IPS-18c (cell line): ENCODE data around the gene R3HDM2.
"Not testable (repeated sequence)": the region's sequence is repeated elsewhere in the genome, so short reads cannot be mapped to it uniquely, and the experiment has no call there.

ENCODE experiments used
- H3K4me3 ChIP-seq: 2 replicates; pipeline ENCODE4 v1.7.0; 2013; ENCODE audit warnings: low read depth, mild to moderate bottlenecking, low read length, moderate library complexity; ENCODE audit not compliant: insufficient read depth
- H3K9me3 ChIP-seq: one replicate; pipeline ENCODE4 v1.6.1; 2013; ENCODE audit warnings: mild to moderate bottlenecking, low read length, moderate library complexity; ENCODE audit not compliant: control insufficient read depth, insufficient read depth

The R3HDM2 gene

DNA sequence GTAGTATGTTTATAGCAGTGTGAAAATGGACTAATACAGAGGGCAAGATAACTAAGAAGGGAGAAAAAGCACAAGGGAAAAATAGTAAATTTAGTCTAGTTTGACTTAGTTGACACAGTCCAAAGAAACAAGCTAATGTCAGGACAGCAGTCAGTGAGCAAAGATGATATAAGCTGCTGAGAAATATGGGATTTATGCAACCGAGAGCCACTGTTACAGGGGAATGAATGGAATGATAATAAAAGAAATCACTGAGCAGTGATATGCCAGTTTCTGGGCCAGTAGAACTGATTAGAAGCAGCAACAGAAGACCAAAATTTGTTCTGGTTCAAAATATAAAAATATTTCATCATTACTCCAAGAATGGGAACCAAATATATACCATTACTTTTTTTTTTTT, 60.1 kb downstream of the R3HDM2 start:
- Histone ChIP-seq H3K4me3 (no peak overlapping the region), H3K9me3 (no peaks in the 10 kb centered on the region)

DNA sequence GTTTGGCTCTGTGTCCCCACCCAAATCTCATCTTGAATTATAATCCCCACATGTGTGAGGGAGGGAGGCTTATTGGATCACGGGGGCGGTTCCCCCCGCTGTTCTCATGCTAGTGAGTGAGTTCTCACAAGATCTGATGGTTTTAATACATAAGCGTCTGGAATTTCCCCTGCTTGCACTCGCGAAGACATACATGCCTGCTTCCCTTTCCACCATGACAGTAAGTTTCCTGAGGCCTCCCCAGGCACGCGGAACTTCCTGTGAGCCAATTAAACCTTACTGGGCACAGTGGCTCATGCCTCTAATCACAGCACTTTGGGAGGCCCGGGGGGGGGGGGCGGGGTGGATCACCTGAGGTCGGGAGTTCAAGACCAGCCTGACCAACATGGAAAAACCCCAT, 60.8 kb downstream of the R3HDM2 start:
- no peak overlapping the region for H3K4me3 ChIP-seq

DNA sequence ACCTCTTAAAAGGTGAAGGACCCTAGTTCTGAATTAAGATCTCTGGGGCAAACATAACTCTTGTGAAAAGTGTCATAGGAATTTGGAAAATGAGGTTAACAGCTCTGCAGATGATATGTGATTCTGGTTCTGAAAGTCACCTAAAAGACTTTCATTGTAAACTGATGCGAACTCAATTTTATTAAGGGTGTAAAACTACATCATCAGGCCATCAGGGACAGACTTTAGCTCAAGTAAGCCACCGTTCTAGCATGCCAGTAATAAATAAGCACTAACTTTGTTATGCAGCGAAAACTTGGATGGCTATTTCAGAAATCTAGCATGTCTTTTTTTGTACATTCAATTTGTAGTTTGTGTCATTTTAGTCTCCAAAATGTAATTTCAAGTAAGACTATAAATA, 61.6 kb downstream of the R3HDM2 start:
- Histone ChIP-seq H3K4me3 (no peak overlapping the region), H3K9me3 (no peaks in the 10 kb centered on the region)

More for the DNA sequence above, 60.8 kb downstream of the R3HDM2 start:
- H3K9me3 ChIP-seq = no peaks in the 10 kb centered on the region

DNA sequence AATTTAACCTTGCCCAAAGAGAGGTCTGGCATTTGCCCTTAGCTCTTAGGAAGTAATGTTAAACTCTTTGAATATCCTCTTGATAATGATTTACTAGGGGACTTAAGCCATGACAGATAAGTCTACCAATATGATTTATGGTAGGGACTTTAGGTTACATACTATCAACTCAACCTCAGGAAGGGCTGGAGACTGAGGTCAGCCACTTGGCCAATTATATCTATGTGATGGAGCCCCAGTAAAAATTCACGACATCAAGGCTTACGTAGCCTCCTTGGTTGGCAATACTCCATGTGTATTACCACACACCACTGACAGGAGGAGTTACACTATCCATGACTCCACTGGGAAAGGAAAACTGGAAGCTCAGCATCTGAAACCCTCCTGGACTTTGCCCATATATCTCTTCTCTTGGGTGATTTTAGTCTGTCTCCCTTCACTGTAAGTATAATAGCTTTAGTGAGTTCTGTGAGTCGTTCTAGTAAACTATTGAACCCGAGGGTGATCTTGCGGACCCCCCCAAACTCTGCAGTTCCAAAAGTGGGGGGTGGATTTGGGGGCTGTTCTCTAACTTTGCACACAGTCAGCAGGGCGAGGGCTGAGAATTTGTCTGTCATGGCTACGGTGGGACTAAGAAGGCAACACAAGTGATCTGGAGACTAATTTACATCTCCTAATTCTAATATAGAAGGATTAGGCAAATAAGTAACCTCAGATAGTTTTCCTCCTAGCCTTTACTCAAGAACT, 62.3 kb downstream of the R3HDM2 start:
- H3K4me3 ChIP-seq = no peak overlapping the region
- H3K9me3 ChIP-seq = no peaks in the 10 kb centered on the region

DNA sequence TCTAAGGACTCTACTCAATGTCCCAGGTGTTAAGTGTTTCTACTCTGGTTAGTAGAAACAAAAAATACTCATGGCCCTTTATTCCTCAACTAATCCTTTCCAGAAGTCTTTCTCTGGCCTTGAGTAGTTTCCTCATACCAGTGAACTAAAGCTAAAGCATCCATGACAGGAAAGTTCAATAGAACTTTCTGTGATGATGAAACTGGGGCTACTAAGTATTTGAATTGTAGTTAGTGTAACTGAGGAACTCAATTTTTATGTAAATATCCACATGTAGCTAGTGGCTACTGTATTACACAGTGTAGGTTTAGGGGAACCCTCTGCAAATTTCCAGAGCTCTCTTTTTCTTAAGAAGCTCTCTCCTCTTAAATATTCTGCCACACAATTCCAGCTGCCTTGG, 63.7 kb downstream of the R3HDM2 start:
- Histone ChIP-seq H3K4me3 (no peak overlapping the region), H3K9me3 (no peaks in the 10 kb centered on the region)

DNA sequence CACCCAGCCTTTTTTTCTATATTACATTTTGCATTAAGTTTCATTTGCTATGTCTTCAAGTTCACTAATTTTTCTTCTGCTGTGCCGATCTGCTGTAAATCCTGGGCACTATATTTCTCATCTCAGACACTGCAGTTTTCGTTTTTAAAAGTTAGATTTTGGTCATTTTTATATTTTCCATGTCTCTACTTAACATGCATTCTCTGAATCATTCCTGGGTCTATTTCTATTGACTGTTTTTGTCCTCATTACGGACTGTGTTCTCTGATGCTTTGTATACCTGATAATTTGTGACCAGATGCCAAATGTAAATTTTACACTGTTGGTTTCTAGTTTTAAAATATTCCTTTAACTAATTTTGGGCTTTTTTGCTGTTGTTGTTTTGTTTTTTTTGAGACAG, 64.5 kb downstream of the R3HDM2 start:
- no peaks in the 10 kb centered on the region for H3K9me3 ChIP-seq

DNA sequence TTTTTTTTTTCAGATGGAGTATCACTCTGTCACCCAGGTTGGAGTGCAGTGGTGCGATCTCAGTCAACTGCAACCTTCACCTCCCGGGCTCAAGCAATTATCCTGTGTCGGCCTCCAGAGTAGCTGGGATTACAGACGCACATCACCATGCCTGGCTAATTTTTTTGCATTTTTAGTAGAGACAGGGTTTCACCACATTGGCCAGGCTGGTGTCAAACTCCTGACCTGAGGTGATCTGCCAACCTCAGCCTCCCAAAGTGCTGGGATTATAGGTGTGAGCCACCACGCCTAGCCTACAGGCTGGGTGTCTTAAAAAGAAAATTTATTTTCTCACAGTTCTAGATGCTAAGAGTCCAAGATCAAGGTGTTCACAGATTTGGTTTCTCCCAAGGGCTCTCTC, 66.7 kb downstream of the R3HDM2 start:
- not testable (repeated sequence) for H3K4me3 ChIP-seq, H3K9me3 ChIP-seq

More for the DNA sequence above, 64.5 kb downstream of the R3HDM2 start:
- no peak overlapping the region for H3K4me3 ChIP-seq

DNA sequence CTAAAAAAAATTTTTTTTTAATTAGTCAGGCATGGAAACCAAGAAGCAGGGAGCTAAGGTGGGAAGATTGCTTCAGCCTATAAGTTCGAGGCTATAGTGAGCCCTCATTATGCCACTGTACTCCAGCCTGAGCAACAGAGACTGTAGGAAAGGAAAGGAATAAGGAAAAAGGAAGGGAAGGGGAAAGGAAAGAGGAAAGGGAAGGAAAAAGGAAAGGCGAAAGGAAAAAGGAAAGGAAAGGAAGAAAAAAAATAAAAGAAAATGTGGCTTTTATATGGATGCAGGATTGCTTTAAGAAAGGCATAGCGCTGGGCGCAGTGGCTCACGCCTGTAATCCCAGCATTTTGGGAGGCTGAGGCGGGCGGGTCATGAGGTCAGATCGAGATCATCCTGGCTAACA, 70.4 kb downstream of the R3HDM2 start:
- no peak overlapping the region for H3K4me3 ChIP-seq

DNA sequence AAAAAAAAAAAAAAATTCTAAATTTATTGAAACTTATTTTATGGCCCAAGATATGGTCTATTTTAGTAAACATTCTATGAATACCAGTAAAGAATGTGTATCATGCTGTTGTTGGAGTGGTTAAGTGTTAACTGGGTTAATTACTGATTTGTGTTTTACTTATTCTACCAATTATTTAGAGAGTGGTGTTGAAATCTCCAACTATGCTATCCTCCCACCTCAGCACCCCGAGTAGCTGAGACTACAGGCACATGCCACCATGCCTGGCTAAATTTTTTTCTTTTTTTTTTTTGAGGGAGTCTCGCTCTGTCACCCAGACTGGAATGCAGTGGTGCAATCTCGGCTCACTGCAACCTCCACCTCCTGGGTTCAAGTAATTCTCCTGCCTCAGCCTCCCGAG, 72.2 kb downstream of the R3HDM2 start:
- no peaks in the 10 kb centered on the region for H3K9me3 ChIP-seq
- H3K4me3 ChIP-seq = no peak overlapping the region

More for the DNA sequence above, 70.4 kb downstream of the R3HDM2 start:
- H3K9me3 ChIP-seq = no peaks in the 10 kb centered on the region

DNA sequence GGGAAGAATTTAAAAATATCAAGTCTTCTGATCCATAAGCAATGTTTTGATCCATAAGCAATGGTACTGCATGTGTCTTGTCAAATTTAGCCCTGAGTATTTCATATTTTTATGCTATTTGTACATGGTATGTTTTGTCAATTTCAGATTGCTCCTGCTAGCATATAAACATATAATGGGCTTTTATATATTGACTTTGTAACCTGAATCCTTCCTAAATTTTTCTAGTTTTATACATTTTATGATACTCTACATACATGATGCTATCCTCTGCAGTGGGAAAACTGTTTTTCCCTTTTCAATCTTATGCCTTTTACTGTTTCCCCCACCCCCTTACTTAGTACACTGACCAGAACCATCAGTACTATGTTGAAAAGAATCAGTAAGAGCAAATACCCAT, 75.1 kb downstream of the R3HDM2 start:
- H3K9me3 ChIP-seq = no peaks in the 10 kb centered on the region

DNA sequence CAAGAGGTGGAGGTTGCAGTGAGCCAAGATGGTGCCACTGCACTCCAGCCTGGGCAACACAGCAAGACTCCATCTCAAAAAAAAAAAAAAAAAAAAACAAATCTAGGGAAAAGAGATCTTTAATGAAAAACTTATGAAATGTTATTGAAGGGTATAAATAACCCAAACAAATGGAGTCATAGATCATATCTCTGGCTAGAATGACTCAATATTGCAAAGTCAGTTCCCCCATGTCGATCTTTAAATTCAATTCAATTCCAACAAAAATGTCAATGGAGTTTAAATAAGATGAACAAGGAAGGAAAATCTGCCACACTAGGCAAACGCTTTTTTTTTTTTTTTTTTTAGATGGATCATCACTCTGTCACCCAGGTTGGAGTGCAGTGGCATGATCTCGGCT, 78.7 kb downstream of the R3HDM2 start:
- Histone ChIP-seq H3K9me3 (no peaks in the 10 kb centered on the region), H3K4me3 (no peak overlapping the region)

More for the DNA sequence above, 75.1 kb downstream of the R3HDM2 start:
- no peak overlapping the region for H3K4me3 ChIP-seq

DNA sequence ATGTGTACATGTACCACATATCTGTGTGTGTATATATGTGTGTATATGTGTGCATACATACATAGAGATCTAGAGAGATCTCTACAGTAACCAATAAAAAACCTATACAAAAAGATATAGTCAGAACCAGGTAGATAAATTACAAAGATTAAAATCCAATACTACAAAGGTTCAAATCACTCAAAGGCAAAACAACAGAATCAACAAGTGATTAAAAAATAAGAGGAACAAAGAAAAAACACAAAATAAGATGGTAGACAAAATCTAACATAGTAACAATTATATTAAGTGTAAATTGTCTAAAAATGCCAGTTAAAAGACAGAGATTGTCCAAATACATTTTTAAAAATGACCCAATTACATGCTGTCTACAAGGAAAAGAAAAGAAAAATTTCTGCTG, 83.6 kb downstream of the R3HDM2 start:
- Histone ChIP-seq H3K4me3 (no peak overlapping the region), H3K9me3 (no peaks in the 10 kb centered on the region)

DNA sequence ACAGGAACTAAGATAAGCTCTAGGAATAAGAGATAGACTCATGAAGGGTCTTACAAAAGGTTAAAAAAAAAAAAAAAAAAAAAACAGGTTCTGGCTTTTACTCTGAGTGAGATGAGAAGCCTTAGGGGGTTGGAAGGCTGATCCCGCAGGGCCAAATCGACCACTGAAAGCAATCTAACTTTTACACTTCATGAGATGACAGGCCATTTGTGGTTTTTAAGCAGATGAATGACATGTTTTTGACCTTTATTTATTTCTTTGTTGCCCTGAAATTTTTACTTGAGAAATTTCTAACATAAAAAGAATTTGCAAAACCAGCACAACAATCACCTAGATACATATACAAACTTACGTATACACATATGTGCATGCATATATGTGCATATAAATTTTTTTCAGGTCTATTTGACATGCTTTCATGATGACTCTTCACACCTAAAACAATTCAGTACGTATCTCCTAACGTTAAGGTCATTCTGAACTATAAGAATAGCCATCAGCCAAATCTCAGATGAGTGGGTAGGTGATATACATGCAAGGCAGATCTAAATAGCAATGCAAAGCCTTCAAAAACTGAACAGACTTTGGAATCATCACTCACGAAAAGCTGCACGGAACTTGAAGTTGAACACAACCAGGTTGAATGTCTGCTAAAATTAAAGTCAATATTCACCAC, 87.0 kb downstream of the R3HDM2 start:
- Histone ChIP-seq H3K4me3 (no peak overlapping the region), H3K9me3 (no peaks in the 10 kb centered on the region)

DNA sequence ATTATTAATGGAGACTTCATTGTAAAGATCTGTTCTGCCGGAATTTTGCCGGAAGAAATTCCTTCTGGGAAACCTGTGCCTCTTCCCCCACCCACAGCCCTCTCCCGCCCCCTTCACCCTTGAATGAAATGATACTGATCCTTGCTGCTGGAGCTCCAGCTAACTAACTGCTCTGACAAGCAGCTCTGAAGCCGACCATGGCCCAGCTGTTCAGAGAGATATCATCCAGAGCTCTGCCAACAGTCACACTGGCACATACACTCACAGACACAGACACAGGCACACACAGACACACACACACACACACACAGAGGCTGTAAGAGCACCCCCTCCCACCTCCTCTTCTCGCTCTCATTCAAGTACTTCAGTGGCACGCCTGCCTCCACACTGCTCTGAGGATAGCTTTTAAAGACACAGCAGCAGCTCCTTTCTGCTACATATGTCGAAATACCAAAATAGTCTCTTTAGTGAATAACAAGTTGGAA, 88.6 kb downstream of the R3HDM2 start:
- H3K9me3 ChIP-seq = no peaks in the 10 kb centered on the region
- no peak overlapping the region for H3K4me3 ChIP-seq

DNA sequence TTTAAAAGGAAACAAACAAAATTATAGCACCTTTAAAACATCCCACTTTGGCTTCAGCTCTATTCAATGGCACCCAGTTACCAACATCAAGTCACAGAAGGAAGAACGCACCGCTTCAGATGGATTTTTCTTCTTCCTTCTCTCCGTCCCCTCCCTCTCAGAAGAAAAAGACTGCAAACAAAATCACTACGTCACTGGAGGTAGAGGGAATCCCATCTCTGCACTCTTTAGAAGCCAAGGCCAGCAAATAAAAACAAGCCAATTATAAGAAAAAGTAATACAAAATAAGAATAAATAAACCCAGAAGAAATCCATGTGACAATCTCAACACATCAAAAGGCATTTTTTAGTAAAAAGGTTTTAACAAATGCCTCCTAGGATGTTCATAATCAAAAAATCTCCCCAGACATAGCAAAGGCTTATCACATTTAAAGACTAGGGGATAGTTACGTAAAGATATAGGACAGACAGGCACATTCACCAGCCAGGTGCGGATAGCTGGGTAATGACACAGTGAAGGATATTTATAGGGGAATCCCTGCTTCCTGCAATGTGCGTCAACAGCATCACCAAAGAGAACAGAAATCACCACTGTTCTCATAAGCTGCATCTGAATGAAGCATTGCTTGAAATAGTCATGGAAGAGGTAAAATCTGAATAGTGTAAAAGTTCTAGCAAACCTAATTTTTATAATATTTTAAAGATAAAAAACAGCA, 89.4 kb downstream of the R3HDM2 start:
- no peak overlapping the region for H3K4me3 ChIP-seq
- no peaks in the 10 kb centered on the region for H3K9me3 ChIP-seq

DNA sequence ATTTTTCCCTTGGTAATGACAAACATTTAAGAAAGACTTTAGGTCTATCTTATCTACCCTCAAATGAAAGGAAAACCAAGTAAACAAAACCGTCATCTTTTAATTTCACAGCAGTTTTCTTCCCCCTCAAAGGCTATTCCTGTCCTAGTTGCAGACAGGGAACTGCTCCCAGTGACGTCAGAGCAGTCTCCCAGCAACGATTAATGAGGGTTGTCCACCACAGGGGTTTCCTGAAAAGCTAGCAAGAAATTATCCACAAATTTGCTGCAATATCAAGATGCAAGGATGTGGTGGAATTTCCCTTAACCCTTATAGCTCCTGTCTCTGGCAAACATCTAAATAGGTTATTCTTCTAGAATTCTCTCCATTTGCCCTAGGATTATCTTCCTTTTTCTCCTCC, 90.7 kb downstream of the R3HDM2 start:
- no peak overlapping the region for H3K4me3 ChIP-seq
- no peaks in the 10 kb centered on the region for H3K9me3 ChIP-seq

DNA sequence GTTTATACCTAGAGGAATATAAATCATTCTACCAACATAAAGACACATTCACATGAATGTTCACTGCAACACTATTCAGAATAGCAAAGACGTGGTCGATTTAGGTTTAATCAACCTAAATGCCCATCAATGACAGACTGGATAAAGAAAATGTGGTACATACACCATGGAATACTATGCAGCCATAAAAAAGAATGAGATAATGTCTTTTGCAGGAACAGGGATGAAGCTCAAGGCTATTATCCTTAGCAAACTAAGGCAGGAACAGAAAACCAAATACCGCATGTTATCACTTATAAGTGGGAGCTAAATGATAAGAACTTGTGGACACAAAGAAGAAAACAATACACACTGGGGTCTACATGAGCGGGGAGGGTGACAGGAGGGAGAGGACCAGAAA, 94.5 kb downstream of the R3HDM2 start:
- not testable (repeated sequence) for H3K4me3 ChIP-seq, H3K9me3 ChIP-seq

DNA sequence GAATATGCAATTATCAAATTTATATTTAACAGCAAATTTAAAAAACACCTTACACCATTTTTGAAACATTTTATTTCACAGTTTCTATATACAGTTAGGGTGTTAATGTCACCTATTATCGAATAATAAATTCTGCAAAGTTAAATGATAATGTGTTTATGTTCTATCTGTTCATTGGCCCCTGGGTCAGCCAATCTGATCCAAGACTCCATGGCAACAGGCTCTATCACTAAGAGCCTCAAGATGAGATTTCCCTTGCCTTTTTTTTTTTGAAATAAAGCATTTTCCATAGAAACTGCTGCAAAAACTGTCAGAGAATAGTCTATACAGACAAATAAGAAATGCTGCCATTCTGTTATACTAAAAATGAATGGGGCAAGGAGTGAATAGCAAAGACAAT, 96.6 kb downstream of the R3HDM2 start:
- Histone ChIP-seq H3K9me3 (no peaks in the 10 kb centered on the region), H3K4me3 (no peak overlapping the region)
